ENCODE results near the gene FASTKD1.

FASTKD1 gene

GRCh38 chr2:169507698-169508097, 66.0 kb downstream of the FASTKD1 start:
- DNase-seq = no peak
- no peak for ATAC-seq

GRCh38 chr2:169504651-169505050, 69.0 kb downstream of the FASTKD1 start:
- no peak for ATAC-seq
- no peak for DNase-seq

- ATAC-seq = no peak
Measured at GRCh38 chr2:169495310-169495928, 78.2 kb downstream of the FASTKD1 start.

GRCh38 chr2:169493360-169493759, 80.3 kb downstream of the FASTKD1 start:
- DNase-seq = no peak
- no peak for ATAC-seq

More at GRCh38 chr2:169495310-169495928, 78.2 kb downstream of the FASTKD1 start:
- no peak for DNase-seq

GRCh38 chr2:169491378-169491777, 82.3 kb downstream of the FASTKD1 start:
- DNase-seq (no peak), ATAC-seq (no peak)

- DNase-seq (no peak), ATAC-seq (no peak)
Measured at GRCh38 chr2:169490834-169491233, 82.8 kb downstream of the FASTKD1 start.

GRCh38 chr2:169486487-169486886, 87.2 kb downstream of the FASTKD1 start:
- DNase-seq = no peak
- ATAC-seq = no peak

- DNase-seq = no peak
- ATAC-seq = no peak
Measured at GRCh38 chr2:169485650-169486138, 88.0 kb downstream of the FASTKD1 start.

GRCh38 chr2:169480079-169480465, 93.6 kb downstream of the FASTKD1 start:
- no peak for ATAC-seq

More at GRCh38 chr2:169480079-169480465, 93.6 kb downstream of the FASTKD1 start:
- DNase-seq = no peak
